NOMO-1 treated with dmso at 0.1 percent for 144 hours (cell line): ENCODE data around the gene LRRN2.

ENCODE experiments used
- DNase-seq: peaks from one replicate; lab custom pipeline; 2025; ENCODE audit not compliant: unreplicated experiment; lab: John Stamatoyannopoulos, UW

Gene LRRN2

DNA sequence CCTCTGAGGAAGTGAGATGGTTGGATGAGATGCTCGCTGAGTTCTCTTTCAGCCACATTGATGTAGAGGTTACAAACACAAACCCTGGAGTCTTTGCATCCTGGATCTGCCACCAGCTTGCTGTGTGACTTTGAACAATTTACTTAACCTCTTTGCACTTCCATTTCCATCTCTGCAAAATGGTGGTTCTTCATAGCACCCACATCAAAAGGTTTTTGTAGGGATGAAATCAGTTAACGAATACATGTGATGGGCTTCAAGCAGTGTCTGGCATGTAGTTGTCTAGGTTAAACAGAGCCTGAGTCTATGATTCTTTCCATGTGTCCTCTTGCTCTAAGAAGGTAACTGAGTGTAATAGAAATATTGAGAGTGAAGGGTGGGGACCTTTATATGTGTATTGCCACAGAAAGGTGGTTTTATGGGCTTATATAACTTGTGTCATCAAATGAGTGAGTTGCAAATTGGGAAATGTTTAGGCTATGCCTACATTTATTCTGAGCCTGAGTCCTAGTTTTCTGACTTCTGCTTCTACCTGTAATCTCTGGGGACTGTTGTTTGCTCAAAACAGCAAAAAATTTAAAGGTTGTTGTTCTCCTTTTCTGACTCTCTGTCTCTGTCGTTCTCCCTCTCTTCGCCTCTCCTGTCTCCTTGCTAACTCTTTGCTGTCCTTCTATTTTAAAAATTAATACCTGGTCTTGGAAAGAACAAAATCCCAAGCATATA, 27.3 kb upstream of the LRRN2 start:
- no peak for DNase-seq

DNA sequence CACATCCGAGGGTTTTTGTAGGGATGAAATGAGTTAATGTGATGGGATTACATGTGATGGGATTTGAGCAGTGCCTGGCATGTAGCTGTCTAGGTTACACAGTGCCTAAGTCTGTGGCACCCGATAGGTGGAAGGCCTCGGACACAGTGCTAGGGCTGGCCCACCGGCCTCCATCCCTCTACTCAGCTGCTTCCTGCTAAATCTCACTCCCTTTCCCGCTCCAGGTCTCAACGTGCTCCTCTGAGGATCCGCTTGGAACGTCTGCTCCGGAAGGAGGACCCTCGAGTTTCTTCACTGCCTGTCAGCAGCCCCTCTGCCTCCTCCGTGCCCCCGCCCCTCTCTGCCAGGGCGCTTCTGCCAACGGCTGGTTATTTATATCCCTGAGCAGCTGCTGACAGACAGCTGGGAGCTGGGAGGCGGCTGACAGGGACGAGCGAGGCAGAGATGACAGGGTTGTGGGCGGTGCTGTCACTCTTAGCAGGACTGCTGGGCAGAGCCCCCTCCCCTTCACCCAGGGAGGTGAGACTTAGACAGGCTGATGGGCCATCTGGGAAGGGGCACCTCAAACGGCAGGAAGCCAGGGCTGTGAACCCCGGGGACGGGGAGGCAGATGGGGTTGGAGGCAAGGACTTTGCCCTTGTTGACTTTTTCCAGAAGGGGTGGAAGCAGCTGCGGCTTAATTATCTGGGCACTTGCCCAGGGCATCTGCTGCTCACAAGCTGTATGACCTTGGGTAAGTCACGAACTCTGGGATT, 26.6 kb upstream of the LRRN2 start:
- no peak for DNase-seq

DNA sequence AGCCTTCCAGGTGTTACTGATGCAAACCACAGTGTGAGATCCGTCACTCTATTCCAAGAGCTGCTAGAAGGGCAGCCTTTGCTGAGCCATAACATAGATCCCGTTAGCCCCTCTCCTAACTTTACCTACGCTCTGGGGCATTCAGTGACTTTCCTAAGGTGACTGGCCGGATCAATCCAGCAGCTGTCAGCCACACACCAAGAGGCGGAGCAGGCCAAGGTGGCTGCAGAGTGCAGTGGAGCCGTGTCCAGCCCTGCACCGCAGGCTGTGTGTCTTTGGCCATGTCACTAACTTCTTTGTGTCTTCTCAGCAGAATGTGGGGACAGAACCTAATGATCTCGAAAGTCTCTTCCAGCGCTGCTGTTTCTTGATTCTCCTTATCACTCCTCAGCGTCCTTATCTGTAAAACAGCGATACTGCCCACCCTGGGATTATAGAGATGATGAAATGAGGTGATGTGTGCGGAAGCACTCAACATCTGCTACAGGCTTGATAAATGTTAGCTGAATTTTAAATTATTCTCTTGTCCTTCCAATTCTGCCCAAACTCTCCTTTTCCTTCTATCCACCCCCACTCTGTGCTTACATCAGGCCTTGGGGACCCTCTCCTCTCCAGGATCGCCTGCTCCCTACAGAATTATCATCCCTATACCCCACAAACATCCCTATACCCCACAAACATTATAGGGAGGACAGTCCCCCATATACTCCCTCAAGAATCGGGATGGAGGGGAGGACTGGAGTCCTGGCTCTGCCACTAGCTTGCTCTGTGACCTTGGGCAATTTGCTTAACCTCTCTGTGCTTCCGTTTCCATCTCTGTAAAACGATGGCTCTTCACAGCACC, 25.8 kb upstream of the LRRN2 start:
- DNase-seq: no peak

DNA sequence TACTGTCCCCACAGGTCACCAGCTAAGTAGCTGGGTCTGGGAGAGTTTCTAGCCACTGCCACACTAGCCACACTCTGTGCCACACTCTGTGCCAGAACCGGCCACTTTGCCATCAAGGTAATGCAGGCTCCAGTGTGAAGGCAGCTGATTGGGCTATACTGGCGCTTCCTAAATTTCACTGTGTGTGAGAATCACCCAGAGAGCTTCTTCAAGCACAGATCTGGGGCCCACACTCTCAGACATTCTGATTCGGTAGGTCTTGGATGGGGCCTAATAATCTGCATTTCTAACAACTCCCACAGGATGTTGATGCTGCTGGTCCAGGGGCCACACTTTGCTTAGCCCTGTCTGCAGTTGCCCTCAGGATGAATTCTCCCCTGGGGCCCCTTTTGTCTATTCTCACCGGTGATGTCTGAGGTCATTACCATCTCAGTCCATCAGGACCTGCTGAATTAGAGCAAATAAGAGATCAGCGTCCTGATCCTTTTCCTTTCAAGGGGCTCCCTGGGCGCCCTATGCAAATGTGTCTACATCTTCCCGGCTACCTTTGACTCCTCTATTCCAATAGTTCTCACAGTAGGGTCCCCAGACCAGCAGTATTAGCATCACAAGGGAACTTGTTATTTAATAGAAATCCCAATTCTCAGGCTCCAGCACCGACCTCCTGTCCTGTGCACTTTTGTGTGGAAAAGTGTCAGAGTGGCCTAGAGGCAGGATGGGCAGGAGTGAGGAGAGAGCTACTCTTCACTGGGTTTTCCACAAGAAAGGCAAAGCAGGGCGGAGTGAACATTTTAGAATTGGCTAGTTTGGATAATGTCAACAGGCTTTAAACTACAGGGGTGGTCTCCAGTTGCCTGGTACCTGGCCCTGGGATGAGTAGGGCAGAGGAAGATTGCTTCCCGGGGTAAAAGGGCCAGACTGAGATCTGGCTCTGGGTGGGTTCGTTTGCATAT, 24.7 kb upstream of the LRRN2 start:
- no peak for DNase-seq

DNA sequence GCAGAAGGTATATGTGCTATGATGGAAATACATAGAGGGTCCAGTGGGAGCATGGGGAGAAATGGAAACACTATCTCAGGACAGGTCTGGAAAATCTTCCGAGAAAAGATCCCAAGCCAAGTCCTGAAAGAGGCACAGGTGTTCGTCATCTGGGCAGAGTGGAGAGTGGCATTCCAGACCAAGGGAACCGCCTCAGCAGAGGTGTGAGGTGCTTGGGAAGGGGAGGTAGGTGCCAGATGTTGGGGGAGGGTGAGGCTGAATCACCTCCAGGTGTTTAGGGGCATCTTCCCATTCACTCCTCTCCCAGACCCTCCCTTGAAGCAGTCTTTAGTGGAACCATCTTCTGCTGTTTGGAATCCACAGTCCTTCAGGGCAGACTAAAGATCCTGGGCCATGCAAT, 23.5 kb upstream of the LRRN2 start:
- DNase-seq: no peak

DNA sequence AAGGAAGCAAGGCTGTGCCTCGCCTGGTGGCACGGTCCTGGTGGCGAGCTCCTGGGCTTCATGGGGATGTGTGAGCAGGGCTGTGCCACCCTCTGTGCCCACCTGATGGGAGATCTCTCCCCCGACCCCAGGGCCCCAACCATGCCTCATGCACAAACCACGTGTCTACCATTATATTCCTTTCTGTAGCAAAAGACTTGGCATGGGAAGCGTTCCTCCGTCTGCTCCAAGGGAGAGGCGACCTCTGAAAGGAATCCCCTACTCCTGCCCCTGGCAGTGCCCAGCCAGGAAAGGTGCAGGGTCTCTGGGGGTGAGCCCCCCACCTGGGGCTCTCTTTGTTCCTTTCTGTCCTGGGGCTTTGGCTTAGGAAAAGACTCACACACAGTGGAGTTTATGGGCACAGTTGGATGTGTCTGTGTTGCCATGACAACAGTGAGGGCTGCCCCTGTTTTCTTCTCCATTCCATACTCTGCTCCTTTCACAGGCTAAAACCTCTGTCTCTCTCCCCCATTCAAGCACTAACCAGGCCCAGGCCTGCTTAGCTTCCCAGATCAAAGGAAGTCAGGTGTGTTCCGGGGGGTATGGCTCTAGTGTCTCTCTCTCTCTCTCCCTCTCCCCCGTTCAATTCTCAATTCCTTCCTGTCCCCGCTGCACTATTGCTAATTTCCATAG, 21.4 kb upstream of the LRRN2 start:
- no peak for DNase-seq

DNA sequence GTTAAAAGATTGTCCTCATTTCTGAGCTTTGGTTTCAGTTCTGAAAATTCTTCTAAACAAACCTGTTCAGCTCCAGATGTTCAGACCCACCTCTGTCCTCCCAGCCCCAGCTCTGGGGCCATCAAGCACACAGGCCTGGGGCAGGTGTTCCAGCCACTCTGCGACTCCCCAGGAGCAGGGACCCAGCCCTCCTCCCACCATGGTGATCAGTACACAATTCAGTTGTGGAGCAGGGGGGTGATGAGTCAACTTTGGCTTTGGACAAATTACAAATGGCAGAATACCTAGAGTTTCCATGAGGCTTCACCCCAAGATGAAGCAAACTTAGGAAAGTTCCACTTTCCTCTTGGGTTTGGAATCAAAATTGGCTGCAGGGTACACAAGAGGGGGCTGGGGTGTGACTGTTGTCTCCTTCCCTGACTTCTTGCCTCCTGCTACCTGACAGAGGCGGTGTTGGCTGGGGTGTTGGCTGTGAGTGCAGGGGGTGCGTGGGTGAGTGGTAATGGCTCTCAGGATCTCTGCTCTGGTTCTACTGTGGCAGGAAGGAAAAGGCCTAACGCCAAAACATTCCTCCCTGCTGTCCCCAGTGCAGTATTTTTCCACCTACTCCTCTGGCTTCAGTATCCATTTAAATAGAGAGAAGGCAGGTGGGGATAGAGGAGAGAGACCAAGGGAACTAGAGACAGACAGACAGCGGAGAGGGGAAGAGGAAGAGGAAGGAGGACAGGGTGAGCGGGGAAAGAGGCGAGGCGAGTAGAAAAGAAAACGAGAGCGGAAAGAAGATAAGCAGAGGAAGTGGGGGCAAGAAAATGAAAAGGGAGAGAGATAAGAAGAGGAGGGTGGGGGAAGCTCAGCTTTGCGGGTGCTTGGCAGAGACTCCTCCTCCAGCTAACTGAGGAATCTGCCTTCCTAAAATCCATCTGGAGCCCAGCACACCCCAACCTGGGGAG, 20.6 kb upstream of the LRRN2 start:
- DNase-seq: no peak

DNA sequence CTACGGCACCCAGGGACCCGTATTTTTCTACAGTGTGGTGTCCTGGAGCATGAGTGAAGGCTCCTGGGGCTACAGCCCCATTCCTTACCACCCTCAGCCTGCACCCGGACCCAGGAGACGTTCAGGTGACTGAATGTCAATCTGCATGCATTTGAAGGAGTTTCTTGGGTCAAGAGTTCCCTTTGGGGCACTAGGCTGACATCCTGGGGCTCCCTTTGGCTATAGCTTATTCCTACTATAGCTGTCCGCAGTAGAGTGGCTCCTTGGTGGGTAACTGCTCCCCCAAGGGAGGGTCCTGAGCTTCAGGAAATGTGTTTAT, 19.9 kb upstream of the LRRN2 start:
- DNase-seq: no peak

DNA sequence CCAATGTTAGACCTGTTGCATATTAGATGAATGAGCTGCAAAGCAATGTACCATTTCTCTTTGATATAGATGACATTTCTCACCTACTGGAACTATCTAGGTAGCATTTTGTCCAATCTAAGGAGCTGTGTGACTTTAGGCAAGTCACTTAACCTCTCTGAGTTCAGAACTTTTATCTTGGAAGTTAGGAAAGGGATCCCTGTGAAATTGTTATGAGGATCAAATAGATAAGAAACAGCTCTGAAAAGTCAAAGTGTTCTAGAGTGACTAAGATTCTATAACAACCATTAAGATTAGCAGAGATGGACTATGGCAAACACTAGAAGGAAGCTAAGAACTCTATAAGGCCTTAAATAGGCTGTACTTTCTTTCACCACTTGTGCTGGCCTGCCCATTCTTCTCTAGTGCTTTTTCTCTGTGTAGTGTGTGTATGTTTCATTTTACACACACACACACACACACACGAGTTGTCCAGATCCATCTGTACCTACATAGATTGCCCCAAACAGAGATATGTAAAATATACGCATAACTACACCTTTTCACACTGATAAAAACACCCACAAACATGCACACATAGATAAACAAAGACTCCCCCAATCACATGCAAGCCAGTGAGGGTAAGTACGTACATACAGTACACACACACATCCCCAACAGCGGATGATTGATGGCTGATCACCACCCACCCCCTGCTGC, 19.4 kb upstream of the LRRN2 start:
- no peak for DNase-seq

DNA sequence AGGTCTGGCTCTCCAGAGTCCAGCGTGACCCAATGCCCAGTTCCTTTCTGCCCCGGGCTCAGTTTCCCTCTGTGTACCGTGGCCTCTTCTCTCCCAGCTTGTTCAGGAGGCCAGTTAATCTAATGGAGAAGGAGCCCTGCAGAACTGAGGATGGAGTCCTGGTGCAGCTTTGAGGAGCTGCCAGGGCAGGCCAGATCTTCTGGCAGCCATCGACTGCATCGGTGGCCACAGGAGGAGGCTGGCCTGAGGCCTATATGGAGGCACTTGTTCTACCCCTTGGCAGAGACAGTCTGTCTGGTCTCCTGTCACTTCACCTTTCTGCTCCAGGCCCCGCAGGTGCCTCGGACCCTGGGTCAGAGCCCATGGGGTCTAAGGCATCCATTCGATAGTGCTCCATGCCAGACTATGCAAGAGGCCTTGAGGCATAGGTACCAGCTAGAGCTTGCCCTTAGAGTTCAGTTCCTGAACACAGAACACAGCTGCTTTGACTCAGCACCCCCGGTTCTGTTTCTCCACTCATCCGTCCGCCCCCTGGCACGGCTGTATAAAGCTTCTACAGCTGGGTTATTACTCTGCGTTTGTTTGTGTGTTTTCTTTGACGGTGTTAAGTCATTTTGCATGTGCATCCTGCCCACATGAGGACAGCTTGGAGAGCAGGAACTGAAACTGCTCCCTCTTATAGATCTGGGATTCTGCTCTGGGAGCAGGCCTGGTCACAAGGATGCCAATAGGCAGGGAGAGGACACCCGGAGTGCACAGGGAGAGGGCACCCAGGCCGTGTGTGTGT, 18.5 kb upstream of the LRRN2 start:
- DNase-seq: no peak

DNA sequence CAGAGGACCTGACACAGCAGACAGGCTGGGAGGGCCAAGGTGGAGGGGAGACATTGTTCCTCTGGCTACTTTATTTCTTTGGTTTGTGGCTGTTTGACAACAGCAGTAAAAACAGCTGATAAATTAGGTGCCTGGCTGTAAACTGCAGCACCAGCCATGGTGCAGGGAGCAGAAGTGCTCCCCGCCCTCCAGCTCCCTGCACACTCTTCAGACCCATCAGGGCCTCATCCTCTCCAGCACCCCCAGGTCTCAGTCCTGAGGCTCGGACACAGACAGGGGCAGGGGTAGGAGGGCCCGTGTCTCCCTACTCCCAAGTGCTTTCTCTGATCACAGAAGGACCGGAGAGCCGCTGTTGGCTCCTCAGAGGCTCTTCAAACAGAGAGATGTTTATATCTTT, 17.7 kb upstream of the LRRN2 start:
- no peak for DNase-seq

DNA sequence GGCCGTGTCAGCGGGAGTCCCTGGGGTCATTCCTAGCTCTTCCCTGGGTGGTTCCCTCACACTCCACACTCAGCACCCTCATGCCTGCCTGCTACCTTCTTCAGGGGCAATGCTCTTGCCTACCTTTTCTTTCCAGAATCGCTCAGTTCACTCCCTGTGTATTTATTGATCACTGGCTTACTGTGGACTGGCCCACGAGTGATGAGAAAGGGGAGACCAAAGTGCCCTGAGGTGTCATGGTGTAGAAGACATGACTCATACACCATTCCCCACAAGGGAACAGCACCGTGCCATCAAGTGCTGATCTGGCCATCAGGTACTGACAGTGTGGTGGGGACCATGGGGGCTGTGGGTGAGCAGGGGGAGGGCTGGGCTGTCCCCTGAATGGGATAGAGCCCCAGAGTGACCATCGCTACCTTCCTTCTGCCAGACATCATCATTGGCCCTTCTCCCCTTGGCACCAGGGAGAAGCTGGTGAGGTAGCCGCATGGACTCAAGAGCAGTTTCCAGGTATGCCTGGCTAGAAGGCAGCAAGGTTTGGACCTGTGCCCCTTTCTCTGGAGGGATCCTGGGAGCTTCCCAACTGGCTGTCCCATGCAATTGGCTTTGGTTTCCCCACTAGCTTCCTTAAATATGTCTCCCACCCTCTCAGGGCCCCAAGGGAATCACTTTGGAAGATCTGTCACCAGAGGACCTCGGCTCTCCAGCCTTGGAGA, 17.2 kb upstream of the LRRN2 start:
- no peak for DNase-seq

DNA sequence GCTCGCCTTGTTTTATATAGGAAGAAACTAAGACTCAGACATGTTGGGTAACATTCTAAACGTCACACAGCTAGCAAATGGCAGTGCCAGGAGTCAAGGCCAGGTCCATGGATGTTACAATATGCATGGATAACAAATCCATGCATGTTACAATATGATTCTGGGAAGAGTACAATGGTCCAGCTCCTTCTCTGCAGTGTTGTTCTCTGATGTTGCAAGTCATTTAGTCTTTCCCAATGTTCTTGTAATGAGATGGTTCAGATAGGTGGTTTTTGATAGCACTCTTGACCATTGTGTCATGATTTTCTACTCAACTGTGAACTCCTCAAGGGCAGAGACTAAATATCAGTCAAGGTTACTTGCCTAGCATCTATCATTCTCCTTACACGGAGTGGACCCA, 15.7 kb upstream of the LRRN2 start:
- no peak for DNase-seq

DNA sequence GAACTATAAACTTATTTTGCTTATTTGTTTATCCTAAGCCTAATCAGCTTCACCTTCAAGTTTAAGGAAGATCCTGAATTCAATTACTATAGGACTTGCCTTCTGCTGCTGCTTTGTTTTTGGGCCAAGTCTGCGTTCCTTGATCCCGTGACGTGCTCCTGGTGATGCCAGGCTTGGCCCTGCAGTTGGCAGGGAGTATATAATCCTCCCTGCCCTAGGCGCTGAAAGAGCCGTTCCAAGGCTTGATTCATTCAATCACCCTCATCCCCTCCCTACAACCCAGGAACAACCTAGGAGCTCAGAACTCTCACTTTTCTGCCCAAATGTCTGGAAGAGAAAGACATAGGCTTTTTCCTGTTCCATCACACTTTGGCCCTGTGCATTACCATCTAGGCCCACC, 12.4 kb upstream of the LRRN2 start:
- DNase-seq: no peak

DNA sequence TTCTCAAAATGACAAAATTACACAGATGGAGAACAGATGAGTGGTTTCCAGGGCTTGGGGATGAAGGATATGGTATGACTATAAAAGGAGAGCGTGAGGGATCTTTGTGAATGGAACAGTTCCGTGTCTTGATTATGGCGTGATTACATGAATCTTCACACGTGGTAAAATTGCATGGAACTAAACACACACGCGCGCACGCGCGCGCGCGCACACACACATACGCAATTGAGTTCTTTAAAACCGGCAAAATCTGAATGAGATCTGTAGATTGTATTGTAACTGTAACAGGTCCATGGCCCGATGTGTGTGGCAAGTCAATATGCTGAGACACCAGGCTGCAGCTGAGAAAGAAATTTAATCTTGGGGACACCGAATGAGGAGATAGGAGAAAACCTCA, 11.1 kb upstream of the LRRN2 start:
- DNase-seq: no peak

DNA sequence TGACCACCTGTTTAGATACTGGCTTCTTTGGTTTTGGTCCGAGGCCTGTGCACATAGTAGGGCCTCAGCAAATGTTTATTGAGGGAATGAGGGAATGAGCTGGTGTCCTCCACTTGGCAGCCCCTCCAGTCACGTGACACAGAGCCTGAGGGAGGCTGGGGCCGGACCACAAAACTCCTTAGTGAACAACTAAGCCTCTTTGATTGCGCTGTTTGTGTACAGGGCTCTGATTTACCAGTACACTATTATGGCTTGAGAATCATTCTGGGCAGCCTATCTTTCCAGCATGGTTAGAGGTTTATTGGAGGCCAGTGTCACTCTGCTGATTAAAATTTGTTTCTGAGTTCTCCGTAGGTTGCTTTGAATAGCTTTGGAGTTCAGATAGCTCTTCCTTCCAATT, 10.2 kb upstream of the LRRN2 start:
- no peak for DNase-seq

DNA sequence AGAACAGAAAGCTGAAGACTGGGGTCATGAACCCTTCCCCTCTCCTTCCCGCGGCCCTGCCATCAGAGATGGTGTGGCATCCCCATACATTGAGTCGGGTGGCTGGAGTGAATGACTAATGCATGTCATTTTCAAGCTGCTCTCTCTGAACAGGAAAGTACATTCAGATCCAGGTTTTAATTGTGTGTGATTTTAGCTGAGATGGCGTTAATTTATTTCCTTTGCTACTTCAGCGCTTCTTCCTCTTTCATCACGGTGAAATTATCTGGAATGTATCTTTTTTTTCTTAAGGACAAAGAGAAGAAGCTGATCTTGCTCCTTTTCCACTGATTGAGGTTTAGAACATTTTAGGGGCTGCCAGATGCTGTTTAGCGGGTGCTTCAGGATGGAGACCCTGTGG, 8.6 kb upstream of the LRRN2 start:
- DNase-seq: no peak
